Peyer's patch (tissue), 4 donors: ENCODE data around the gene GALNT12. TPM values are rescaled to one million over a fixed set of nuclear protein-coding genes. Genes with fewer than 3 reads are reported as not detected.
A peak's percentile ranks its signal among the peaks of the same experiment; 100 is the strongest.

Experiments
- DNase-seq, 3 donors: peaks; one replicate each; pipeline ENCODE4 v3.0.0-alpha.2; 2017 to 2019
- H3K27ac ChIP-seq, 4 donors: fragments of 200-600 bp; sonication (generic); one replicate each; pipeline ENCODE4 v1.5.1; 2016 to 2019
- H3K27me3 ChIP-seq, 2 donors: fragments of 200-600 bp; sonication (generic); one replicate each; pipeline ENCODE4 v1.5.1; 2019
- H3K36me3 ChIP-seq, 3 donors: fragments of 200-600 bp; sonication (generic); one replicate each; pipeline ENCODE4 v1.5.1; 2016 to 2019
- H3K4me1 ChIP-seq, 4 donors: fragments of 200-600 bp; sonication (generic); one replicate each; pipeline ENCODE4 v1.5.1; 2016 to 2019
- H3K4me3 ChIP-seq, 4 donors: fragments of 200-600 bp; sonication (generic); 1 replicate in 3 of 4; 2 replicates in 1 of 4; pipeline ENCODE4 v1.5.1; 2016 to 2019; ENCODE audit warnings: mild to moderate bottlenecking in 1 of 4
- H3K9me3 ChIP-seq, 4 donors: fragments of 200-600 bp; sonication (generic); one replicate each; pipeline ENCODE4 v1.5.1; 2016 to 2019; ENCODE audit warnings: mild to moderate bottlenecking in 1 of 4
- POLR2A ChIP-seq, 2 donors: fragments of 450-650 bp; IDR thresholded peaks; one replicate each; pipeline ENCODE4 v1.5.1; 2017; ENCODE audit warnings: antibody characterized with exemption in 2 of 2, mild to moderate bottlenecking in 2 of 2, moderate library complexity in 2 of 2
- total RNA-seq, 4 donors: library from RNA; depleted of rRNA; stranded (reverse); fragments of >200 nt; gene quantifications; one replicate each; pipeline ENCODE4 v1.1.0, GENCODE V29; 2016
- TF ChIP-seq, protein P1 (sequence below), 6 experiments: fragments of 450-650 bp in 4 of 6; fragments of 200-600 bp in 2 of 6; sonication (generic) in 1 of 6; IDR thresholded peaks; one replicate each; pipeline ENCODE4 v1.5.1; 2017 to 2019; ENCODE audit warnings: antibody characterized with exemption in 6 of 6, mild to moderate bottlenecking in 3 of 6, moderate library complexity in 1 of 6

Gene GALNT12
- total RNA-seq, 4 donors from 2014 or later, result 73.6 to 118 (median 93.0) TPM

DNA sequence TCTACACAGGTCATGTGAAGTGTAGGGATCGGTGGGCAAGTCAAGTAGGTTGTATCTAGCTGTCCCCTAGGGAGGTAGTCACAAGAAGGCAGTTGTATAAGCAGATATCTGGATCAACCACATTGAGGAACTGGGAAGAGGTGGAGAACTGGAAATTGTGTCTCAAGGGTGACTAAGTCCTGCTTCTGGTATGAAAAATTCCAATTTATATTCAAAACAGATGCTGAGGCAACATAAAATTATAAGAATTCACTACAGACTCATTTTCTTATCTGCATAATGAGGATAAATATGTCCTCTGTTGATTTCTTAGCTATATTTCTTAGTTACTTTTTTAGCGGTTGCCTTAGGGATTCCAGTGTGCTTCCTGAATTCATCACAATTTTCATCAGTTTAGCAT is 46.8 kb downstream of the GALNT12 start:
- TF ChIP-seq, protein P1, sequence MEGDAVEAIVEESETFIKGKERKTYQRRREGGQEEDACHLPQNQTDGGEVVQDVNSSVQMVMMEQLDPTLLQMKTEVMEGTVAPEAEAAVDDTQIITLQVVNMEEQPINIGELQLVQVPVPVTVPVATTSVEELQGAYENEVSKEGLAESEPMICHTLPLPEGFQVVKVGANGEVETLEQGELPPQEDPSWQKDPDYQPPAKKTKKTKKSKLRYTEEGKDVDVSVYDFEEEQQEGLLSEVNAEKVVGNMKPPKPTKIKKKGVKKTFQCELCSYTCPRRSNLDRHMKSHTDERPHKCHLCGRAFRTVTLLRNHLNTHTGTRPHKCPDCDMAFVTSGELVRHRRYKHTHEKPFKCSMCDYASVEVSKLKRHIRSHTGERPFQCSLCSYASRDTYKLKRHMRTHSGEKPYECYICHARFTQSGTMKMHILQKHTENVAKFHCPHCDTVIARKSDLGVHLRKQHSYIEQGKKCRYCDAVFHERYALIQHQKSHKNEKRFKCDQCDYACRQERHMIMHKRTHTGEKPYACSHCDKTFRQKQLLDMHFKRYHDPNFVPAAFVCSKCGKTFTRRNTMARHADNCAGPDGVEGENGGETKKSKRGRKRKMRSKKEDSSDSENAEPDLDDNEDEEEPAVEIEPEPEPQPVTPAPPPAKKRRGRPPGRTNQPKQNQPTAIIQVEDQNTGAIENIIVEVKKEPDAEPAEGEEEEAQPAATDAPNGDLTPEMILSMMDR (IDR thresholded peaks at IDR 0.05), result no peak
- TF ChIP-seq POLR2A (IDR thresholded peaks at IDR 0.05), result no peak
- no peak overlapping the region for H3K4me3 ChIP-seq
- H3K36me3 ChIP-seq, result peaks cover 0 to 4% (median 0%) of the 10 kb centered on the region in 3 donors
- no peaks in the 10 kb centered on the region for H3K27me3 ChIP-seq
- no peak for DNase-seq
- H3K27ac ChIP-seq, result no peak overlapping the region
- no peaks in the 10 kb centered on the region for H3K9me3 ChIP-seq
- H3K4me1 ChIP-seq, result no peaks in the 10 kb centered on the region

DNA sequence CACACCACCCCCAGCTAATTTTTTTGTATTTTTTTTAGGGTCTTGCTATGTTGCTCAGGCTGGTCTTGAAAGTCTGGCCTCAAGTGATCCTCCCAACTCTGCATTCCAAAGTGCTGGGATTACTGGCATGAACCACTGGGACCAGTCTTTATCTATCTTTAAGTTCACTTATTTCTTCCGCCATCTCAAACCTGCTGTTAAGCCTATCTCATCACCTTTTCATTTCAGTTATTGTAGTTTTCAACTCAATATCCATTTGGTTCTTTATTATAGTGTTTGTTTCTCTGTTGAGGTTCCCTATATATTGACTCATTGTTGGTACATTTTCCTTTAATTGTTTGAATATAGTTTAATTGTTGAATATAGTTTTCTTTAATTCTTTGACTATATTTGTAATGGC is 48.1 kb downstream of the GALNT12 start:
- no peaks in the 10 kb centered on the region for H3K4me1 ChIP-seq
- no peak overlapping the region for H3K4me3 ChIP-seq
- H3K27ac ChIP-seq, result no peak overlapping the region
- H3K9me3 ChIP-seq, result no peaks in the 10 kb centered on the region
- H3K27me3 ChIP-seq, result no peaks in the 10 kb centered on the region
- TF ChIP-seq, protein P1 (IDR thresholded peaks at IDR 0.05), result no peak
- TF ChIP-seq POLR2A (IDR thresholded peaks at IDR 0.05), result no peak
- no peak for DNase-seq
- no peaks in the 10 kb centered on the region for H3K36me3 ChIP-seq

DNA sequence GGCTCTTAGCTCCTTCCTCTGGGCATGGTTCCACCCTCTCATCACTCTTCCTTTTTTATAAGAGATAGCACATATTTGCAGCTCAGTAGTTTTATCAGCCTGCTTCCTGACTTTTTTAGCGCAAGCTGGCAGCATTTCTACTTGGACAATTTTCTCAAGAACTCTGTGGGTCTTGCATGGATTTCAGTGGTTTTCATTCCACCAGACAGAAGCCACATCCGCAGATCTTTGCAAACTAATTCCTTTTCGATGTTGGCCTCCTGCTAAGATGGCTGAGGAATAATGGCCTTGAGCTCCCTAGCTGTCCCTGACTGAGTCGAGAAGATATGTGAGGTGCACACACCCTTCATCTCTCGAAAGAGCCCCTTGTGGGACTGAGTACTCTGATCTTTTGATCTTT is 49.5 kb downstream of the GALNT12 start:
- no peak overlapping the region for H3K27ac ChIP-seq
- no peaks in the 10 kb centered on the region for H3K27me3 ChIP-seq
- TF ChIP-seq POLR2A (IDR thresholded peaks at IDR 0.05), result no peak
- TF ChIP-seq, protein P1 (IDR thresholded peaks at IDR 0.05), result no peak
- H3K36me3 ChIP-seq, result no peaks in the 10 kb centered on the region
- no peaks in the 10 kb centered on the region for H3K9me3 ChIP-seq
- H3K4me1 ChIP-seq, result peaks cover 0 to 3% (median 0%) of the 10 kb centered on the region in 4 donors
- H3K4me3 ChIP-seq, result no peak overlapping the region
- DNase-seq, result peak in 1 of 3 donors; percentile 9

DNA sequence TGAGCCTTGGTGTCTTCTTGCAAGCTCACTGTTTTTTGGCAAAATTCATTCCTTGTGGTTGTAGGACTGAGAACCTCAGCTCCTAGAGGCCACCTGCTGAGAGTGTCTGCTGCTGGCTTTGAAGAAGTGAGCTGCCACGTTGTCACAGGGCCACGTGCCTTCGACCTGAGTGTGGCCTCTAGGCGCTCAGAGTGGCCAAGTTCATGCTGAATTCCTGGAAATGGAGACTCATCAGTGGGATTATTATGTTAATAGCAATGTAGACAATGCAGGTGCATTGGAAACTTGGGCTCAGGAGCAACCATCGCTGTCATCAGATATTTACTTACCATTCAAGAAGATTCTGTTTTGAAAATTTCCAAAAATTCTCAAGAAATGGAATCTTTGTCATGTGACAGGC is 52.5 kb downstream of the GALNT12 start:
- peak in 1 of 3 donors; percentile 10 for DNase-seq
- no peaks in the 10 kb centered on the region for H3K27me3 ChIP-seq
- H3K36me3 ChIP-seq, result no peaks in the 10 kb centered on the region
- no peak overlapping the region for H3K27ac ChIP-seq
- no peaks in the 10 kb centered on the region for H3K9me3 ChIP-seq
- H3K4me3 ChIP-seq, result no peak overlapping the region
- TF ChIP-seq, protein P1 (IDR thresholded peaks at IDR 0.05), result no peak
- TF ChIP-seq POLR2A (IDR thresholded peaks at IDR 0.05), result no peak
- H3K4me1 ChIP-seq, result peaks cover 0 to 3% (median 0%) of the 10 kb centered on the region in 4 donors

DNA sequence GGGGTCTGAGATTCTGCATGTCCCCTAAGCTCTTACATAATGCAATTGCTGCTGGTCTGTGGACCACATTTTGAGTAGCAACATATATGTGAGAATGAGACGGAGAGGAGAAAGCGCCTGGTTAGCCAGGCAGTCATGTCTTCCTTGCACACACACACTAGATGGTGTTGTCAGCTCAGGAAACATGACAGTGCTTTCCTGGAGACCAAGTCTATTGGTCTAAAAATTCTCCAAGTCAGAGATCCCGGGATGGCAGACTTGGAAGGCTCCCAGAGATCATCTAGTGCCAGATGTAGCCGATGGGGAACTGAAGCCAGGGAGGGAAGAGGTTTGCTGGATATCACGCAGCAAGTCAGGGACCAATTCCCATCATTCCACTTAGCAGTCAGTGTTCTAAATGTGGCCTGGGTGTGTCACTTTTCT is 53.4 kb downstream of the GALNT12 start:
- H3K4me3 ChIP-seq, result no peak overlapping the region
- TF ChIP-seq, protein P1 (IDR thresholded peaks at IDR 0.05), result peak in 4 of 6 experiments; percentile 20 to 44 (median 30)
- no peak for TF ChIP-seq POLR2A (IDR thresholded peaks at IDR 0.05)
- peak in 1 of 3 donors; percentile 46 for DNase-seq
- no peaks in the 10 kb centered on the region for H3K36me3 ChIP-seq
- H3K9me3 ChIP-seq, result no peaks in the 10 kb centered on the region
- no peaks in the 10 kb centered on the region for H3K27me3 ChIP-seq
- H3K4me1 ChIP-seq, result peaks cover 0 to 3% (median 0%) of the 10 kb centered on the region in 4 donors
- peak overlapping the region in 1 of 4 donors; percentile 61 for H3K27ac ChIP-seq
